ENCODE measurements around the gene JAKMIP2.

GRCh38 chr5:147667363-147667762, 115.2 kb downstream of the JAKMIP2 start:
- TF ChIP-seq, protein P1, sequence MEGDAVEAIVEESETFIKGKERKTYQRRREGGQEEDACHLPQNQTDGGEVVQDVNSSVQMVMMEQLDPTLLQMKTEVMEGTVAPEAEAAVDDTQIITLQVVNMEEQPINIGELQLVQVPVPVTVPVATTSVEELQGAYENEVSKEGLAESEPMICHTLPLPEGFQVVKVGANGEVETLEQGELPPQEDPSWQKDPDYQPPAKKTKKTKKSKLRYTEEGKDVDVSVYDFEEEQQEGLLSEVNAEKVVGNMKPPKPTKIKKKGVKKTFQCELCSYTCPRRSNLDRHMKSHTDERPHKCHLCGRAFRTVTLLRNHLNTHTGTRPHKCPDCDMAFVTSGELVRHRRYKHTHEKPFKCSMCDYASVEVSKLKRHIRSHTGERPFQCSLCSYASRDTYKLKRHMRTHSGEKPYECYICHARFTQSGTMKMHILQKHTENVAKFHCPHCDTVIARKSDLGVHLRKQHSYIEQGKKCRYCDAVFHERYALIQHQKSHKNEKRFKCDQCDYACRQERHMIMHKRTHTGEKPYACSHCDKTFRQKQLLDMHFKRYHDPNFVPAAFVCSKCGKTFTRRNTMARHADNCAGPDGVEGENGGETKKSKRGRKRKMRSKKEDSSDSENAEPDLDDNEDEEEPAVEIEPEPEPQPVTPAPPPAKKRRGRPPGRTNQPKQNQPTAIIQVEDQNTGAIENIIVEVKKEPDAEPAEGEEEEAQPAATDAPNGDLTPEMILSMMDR (conservative IDR thresholded peaks at IDR 0.05 in 1 of 2, IDR thresholded peaks at IDR 0.05 in 1 of 2; ENCODE audit: extremely low read depth in 1 of 2, insufficient read depth in 1 of 2, low read depth in 1 of 2, low read length in 2 of 2), result no peak
- no peak for TF ChIP-seq EZH2 (IDR thresholded peaks at IDR 0.05; ENCODE audit: borderline replicate concordance, low read length)

Data from mammary epithelial cell (primary cell).